Neuronal stem cell (in vitro differentiated cells): ENCODE measurements around the gene POMT2.

Source experiments
- DNase-seq: peaks from one replicate; pipeline ENCODE4 v3.0.0-alpha.2; 2013; ENCODE audit warnings: low spot score
- H2AFZ ChIP-seq: one replicate; pipeline ENCODE4 v1.6.1; 2013; ENCODE audit warnings: mild to moderate bottlenecking, low read length, inconsistent platforms
- H2AK5ac ChIP-seq: 2 replicates; pipeline ENCODE4 v1.6.1; 2013; ENCODE audit warnings: low read depth, mild to moderate bottlenecking, inconsistent platforms, low read length, moderate library complexity, mixed read lengths
- H2BK120ac ChIP-seq: 2 replicates; pipeline ENCODE4 v1.6.1; 2013; ENCODE audit warnings: low read depth, mild to moderate bottlenecking, inconsistent platforms, low read length, moderate library complexity, mixed read lengths
- H2BK12ac ChIP-seq: one replicate; pipeline ENCODE4 v1.6.1; 2013; ENCODE audit warnings: low read length, inconsistent platforms
- H2BK15ac ChIP-seq: 2 replicates; pipeline ENCODE4 v1.6.1; 2013; ENCODE audit warnings: mild to moderate bottlenecking, low read length, inconsistent platforms, mixed read lengths
- H2BK5ac ChIP-seq: one replicate; pipeline ENCODE4 v1.6.1; 2013; ENCODE audit warnings: inconsistent platforms, mild to moderate bottlenecking, low read length, moderate library complexity
- H3K14ac ChIP-seq: one replicate; pipeline ENCODE4 v1.6.1; 2013; ENCODE audit warnings: low read length, inconsistent platforms
- H3K18ac ChIP-seq: 2 replicates; pipeline ENCODE4 v1.6.1; 2013; ENCODE audit warnings: low read length, inconsistent platforms
- H3K23ac ChIP-seq: 2 replicates; pipeline ENCODE4 v1.6.1; 2013; ENCODE audit warnings: low read depth, mild to moderate bottlenecking, mixed read lengths, low read length, inconsistent platforms; ENCODE audit not compliant: poor library complexity
- H3K27ac ChIP-seq: replicated peaks from 3 replicates; pipeline ENCODE4 v1.5.1; 2013; ENCODE audit warnings: low read length, inconsistent platforms
- H3K27me3 ChIP-seq, 3 experiments: 2 replicates each; pipeline ENCODE4 v1.6.1; 2013; ENCODE audit warnings: low read length in 3 of 3, mild to moderate bottlenecking in 2 of 3, inconsistent platforms in 1 of 3, low read depth in 1 of 3, mixed read lengths in 1 of 3, moderate library complexity in 1 of 3; ENCODE audit not compliant: control insufficient read depth in 3 of 3, insufficient read depth in 3 of 3
- H3K36me3 ChIP-seq, 2 donors: replicated peaks in 1 of 2; 2 replicates each; pipeline ENCODE4 v1.6.1; 2013; ENCODE audit warnings: low read length in 2 of 2; ENCODE audit not compliant: control insufficient read depth in 2 of 2, insufficient read depth in 2 of 2
- H3K4ac ChIP-seq: 2 replicates; pipeline ENCODE4 v1.6.1; 2013; ENCODE audit warnings: inconsistent platforms, mild to moderate bottlenecking, low read length, moderate library complexity
- H3K4me1 ChIP-seq, 2 donors: 1 replicate in 1 of 2; 2 replicates in 1 of 2; pipeline ENCODE4 v1.6.1; 2013; ENCODE audit warnings: low read length in 2 of 2, low read depth in 1 of 2; ENCODE audit not compliant: control insufficient read depth in 2 of 2, insufficient read depth in 1 of 2
- H3K4me2 ChIP-seq: one replicate; pipeline ENCODE4 v1.6.1; 2013; ENCODE audit warnings: mild to moderate bottlenecking, low read length, inconsistent platforms; ENCODE audit not compliant: insufficient read depth, poor library complexity, severe bottlenecking
- H3K4me3 ChIP-seq, 2 donors: 2 replicates each; pipeline ENCODE4 v1.5.1; 2013; ENCODE audit warnings: low read length in 2 of 2, mild to moderate bottlenecking in 2 of 2, inconsistent platforms in 1 of 2, moderate library complexity in 1 of 2
- H3K79me1 ChIP-seq: one replicate; pipeline ENCODE4 v1.6.1; 2013; ENCODE audit warnings: low read depth, mild to moderate bottlenecking, inconsistent platforms, low read length, moderate library complexity
- H3K9ac ChIP-seq: one replicate; pipeline ENCODE4 v1.6.1; 2013; ENCODE audit warnings: mild to moderate bottlenecking, low read depth, low read length, inconsistent platforms; ENCODE audit not compliant: poor library complexity
- H3K9me3 ChIP-seq, 2 donors: replicated peaks in 1 of 2; 2 replicates each; pipeline versions ENCODE3 to v1.6.1; 2013; ENCODE audit warnings: low read length in 2 of 2, mild to moderate bottlenecking in 2 of 2, inconsistent platforms in 1 of 2, low read depth in 1 of 2, mixed read lengths in 1 of 2, moderate library complexity in 1 of 2; ENCODE audit not compliant: control insufficient read depth in 2 of 2, insufficient read depth in 1 of 2
- H4K8ac ChIP-seq: one replicate; pipeline ENCODE4 v1.6.1; 2013; ENCODE audit warnings: low read depth, mild to moderate bottlenecking, inconsistent platforms, low read length, moderate library complexity
- H4K91ac ChIP-seq: one replicate; pipeline ENCODE4 v1.6.1; 2013; ENCODE audit warnings: low read length, low read depth, mild to moderate bottlenecking, inconsistent platforms; ENCODE audit not compliant: poor library complexity
- WGBS, 2 donors: extraction: QIAGEN DNeasy Blood & Tissue Kit; methylation state at CpG; one replicate each; pipeline ENCODE4 v1.1.7; 2013; ENCODE audit warnings: missing lambda C conversion rate in 2 of 2, mixed read lengths in 1 of 2; ENCODE audit not compliant: insufficient read length in 2 of 2, insufficient replicate concordance in 1 of 2; ENCODE audit errors: extremely low coverage in 2 of 2; 5-methylcytosine and 5-hydroxymethylcytosine counted together

POMT2 gene

GRCh38 chr14:77325746-77326094, 5.0 kb upstream of the POMT2 start:
- WGBS, 2 donors, result no CpG with 5 or more reads among the region's 3 CpGs
- Histone ChIP-seq H2AK5ac (no peak overlapping the region), H3K9ac (no peak overlapping the region), H3K9me3 (no peaks in the 10 kb centered on the region), H3K79me1 (no peaks in the 10 kb centered on the region), H3K4ac (no peak overlapping the region), H3K18ac (no peak overlapping the region), H3K4me1 (peaks cover 7 to 9% of the 10 kb centered on the region in 2 donors), H3K27ac (no peak overlapping the region), H3K27me3 (no peaks in the 10 kb centered on the region), H3K4me3 (no peak overlapping the region), H3K14ac (no peak overlapping the region), H3K4me2 (no peak overlapping the region), H2BK5ac (no peak overlapping the region), H2BK15ac (no peak overlapping the region), H3K36me3 (no peaks in the 10 kb centered on the region), H2AFZ (no peak overlapping the region), H4K91ac (no peak overlapping the region), H2BK120ac (no peak overlapping the region), H3K23ac (no peak overlapping the region), H4K8ac (no peak overlapping the region), H2BK12ac (no peak overlapping the region)
- no peak for DNase-seq

GRCh38 chr14:77324816-77325745, 4.4 kb upstream of the POMT2 start:
- Histone ChIP-seq H3K4me2 (no peak overlapping the region), H3K4me1 (peaks cover 7 to 9% of the 10 kb centered on the region in 2 donors)
- no peak for DNase-seq

GRCh38 chr14:77324289-77324688, 3.6 kb upstream of the POMT2 start:
- no peak overlapping the region for H3K23ac ChIP-seq
- H3K9ac ChIP-seq, result no peak overlapping the region
- no peak overlapping the region for H4K91ac ChIP-seq
- no peaks in the 10 kb centered on the region for H3K36me3 ChIP-seq
- no peaks in the 10 kb centered on the region for H3K27me3 ChIP-seq
- H3K18ac ChIP-seq, result no peak overlapping the region
- H2BK120ac ChIP-seq, result no peak overlapping the region
- WGBS, 2 donors, result no CpG with 5 or more reads among the region's 3 CpGs
- no peak for DNase-seq
- no peak overlapping the region for H2BK5ac ChIP-seq
- H2BK12ac ChIP-seq, result no peak overlapping the region
- H3K9me3 ChIP-seq, result no peaks in the 10 kb centered on the region
- no peak overlapping the region for H2BK15ac ChIP-seq
- H2AFZ ChIP-seq, result no peak overlapping the region
- H3K79me1 ChIP-seq, result no peaks in the 10 kb centered on the region
- H4K8ac ChIP-seq, result no peak overlapping the region
- no peak overlapping the region for H3K4ac ChIP-seq
- no peak overlapping the region for H3K4me3 ChIP-seq
- H3K14ac ChIP-seq, result no peak overlapping the region
- H3K4me1 ChIP-seq, result peaks cover 12 to 14% of the 10 kb centered on the region in 2 donors
- no peak overlapping the region for H2AK5ac ChIP-seq
- no peak overlapping the region for H3K27ac ChIP-seq
- no peak overlapping the region for H3K4me2 ChIP-seq

More at GRCh38 chr14:77324816-77325745, 4.4 kb upstream of the POMT2 start:
- Histone ChIP-seq H3K36me3 (no peaks in the 10 kb centered on the region), H2BK120ac (no peak overlapping the region), H3K9me3 (no peaks in the 10 kb centered on the region), H2BK12ac (no peak overlapping the region), H3K27me3 (no peaks in the 10 kb centered on the region), H3K27ac (no peak overlapping the region), H3K23ac (no peak overlapping the region), H3K4ac (no peak overlapping the region), H2BK15ac (no peak overlapping the region), H3K79me1 (no peaks in the 10 kb centered on the region), H2AFZ (no peak overlapping the region), H3K9ac (no peak overlapping the region), H4K8ac (no peak overlapping the region), H3K18ac (no peak overlapping the region), H4K91ac (no peak overlapping the region), H2AK5ac (no peak overlapping the region), H2BK5ac (no peak overlapping the region), H3K14ac (no peak overlapping the region), H3K4me3 (no peak overlapping the region)
- WGBS, 2 donors, result no CpG with 5 or more reads among the region's 11 CpGs

GRCh38 chr14:77323571-77323970, 2.9 kb upstream of the POMT2 start:
- WGBS, 2 donors, result no CpG with 5 or more reads among the region's 4 CpGs
- Histone ChIP-seq H2BK5ac (no peak overlapping the region), H3K23ac (no peak overlapping the region), H2BK15ac (no peak overlapping the region), H3K9ac (no peak overlapping the region), H4K8ac (no peak overlapping the region), H2BK120ac (no peak overlapping the region), H3K4me2 (no peak overlapping the region), H3K4me1 (peaks cover 13 to 15% of the 10 kb centered on the region in 2 donors), H3K4ac (no peak overlapping the region), H4K91ac (no peak overlapping the region), H3K27ac (no peak overlapping the region), H2AFZ (no peak overlapping the region), H3K27me3 (no peaks in the 10 kb centered on the region), H3K4me3 (no peak overlapping the region), H2AK5ac (no peak overlapping the region), H3K9me3 (no peaks in the 10 kb centered on the region), H3K79me1 (no peaks in the 10 kb centered on the region), H2BK12ac (no peak overlapping the region), H3K18ac (no peak overlapping the region), H3K36me3 (no peaks in the 10 kb centered on the region), H3K14ac (no peak overlapping the region)
- DNase-seq, result no peak
